Thymus (tissue), 11 donors: Measurements from ENCODE around the gene BRD7. TPM values are rescaled to one million over a fixed set of nuclear protein-coding genes. Genes with fewer than 3 reads are reported as not detected.

Source experiments
- DNase-seq, 9 donors: peaks; one replicate each; pipeline ENCODE4 v3.0.0-alpha.2; 2013; ENCODE audit warnings: low spot score in 9 of 9, low read depth in 6 of 9, missing footprints in 1 of 9
- H3K27ac ChIP-seq, 2 donors: one replicate each; pipeline ENCODE4 v1.5.1; 2013; ENCODE audit warnings: control low read depth in 1 of 2, low read depth in 1 of 2, low read length in 1 of 2, mild to moderate bottlenecking in 1 of 2, moderate library complexity in 1 of 2
- H3K27me3 ChIP-seq, 2 donors: one replicate each; pipeline ENCODE4 v1.5.1; 2013; ENCODE audit warnings: low read length in 1 of 2; ENCODE audit not compliant: control insufficient read depth in 2 of 2, insufficient read depth in 1 of 2
- H3K36me3 ChIP-seq, 2 donors: one replicate each; pipeline ENCODE4 v1.5.1; 2013; ENCODE audit warnings: low read length in 1 of 2, mild to moderate bottlenecking in 1 of 2, moderate library complexity in 1 of 2; ENCODE audit not compliant: control insufficient read depth in 2 of 2, insufficient read depth in 2 of 2
- H3K4me1 ChIP-seq, 2 donors: one replicate each; pipeline ENCODE4 v1.5.1; 2013; ENCODE audit warnings: low read length in 2 of 2; ENCODE audit not compliant: control insufficient read depth in 2 of 2, insufficient read depth in 2 of 2
- H3K4me3 ChIP-seq, 2 donors: one replicate each; pipeline ENCODE4 v1.5.1; 2013; ENCODE audit warnings: low read length in 2 of 2, control low read depth in 1 of 2, mild to moderate bottlenecking in 1 of 2
- H3K9me3 ChIP-seq, 2 donors: one replicate each; pipeline ENCODE4 v1.5.1; 2013; ENCODE audit warnings: low read length in 1 of 2, mild to moderate bottlenecking in 1 of 2; ENCODE audit not compliant: control insufficient read depth in 2 of 2, insufficient read depth in 1 of 2
- WGBS: extraction: QIAGEN DNeasy Blood & Tissue Kit; methylation state at CpG from one replicate; pipeline ENCODE4 v1.1.7; 2013; 5-methylcytosine and 5-hydroxymethylcytosine counted together
- polyA plus RNA-seq: library from polyadenylated mRNA; stranded (reverse); fragments of 200-250 nt; gene quantifications from one replicate; pipeline ENCODE4 v1.2.3, GENCODE V29; 2013
- total RNA-seq: library from RNA; stranded (reverse); fragments of 120-200 nt; gene quantifications from one replicate; pipeline ENCODE4 v1.2.4, GENCODE V29; 2013
- donor health status: healthy.

Gene BRD7
- total and polyA plus RNA-seq, 2 donors = 58.8 to 88.3 TPM

DNA sequence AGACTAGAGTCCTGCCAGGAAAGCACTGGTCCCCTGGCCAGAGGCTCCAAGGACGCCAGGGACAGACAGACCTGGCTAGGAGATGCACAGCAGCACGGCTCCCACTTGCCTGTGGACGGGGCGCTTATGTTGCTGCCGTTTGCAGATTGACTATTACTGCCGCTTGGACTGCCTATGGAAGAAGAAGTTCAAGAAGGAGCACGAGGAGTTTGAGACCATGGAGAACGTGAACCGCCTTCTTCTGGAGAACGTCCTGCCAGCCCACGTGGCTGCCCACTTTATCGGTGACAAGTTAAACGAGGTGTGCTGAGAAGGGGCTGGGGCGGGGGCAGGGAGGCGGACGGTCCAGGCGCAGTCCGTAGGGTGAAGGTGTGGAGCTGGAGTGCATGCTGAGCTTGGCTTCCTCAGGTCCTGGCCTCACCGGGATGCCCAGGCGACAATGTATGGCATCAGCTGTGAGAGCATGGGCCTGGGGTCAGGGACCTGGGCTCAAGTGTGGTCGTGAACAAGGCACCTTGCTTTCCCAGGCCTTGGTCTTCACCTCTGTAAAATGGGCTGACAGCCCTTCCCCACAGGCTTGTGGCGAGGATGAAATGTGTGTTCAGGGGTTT is 56.8 kb downstream of the BRD7 start:
- H3K4me3 ChIP-seq = no peak overlapping the region
- H3K36me3 ChIP-seq = peaks cover 57 to 77% of the 10 kb centered on the region in 2 donors
- WGBS = 97% methylated on average over 22 of the region's 22 CpGs
- H3K27ac ChIP-seq = no peak overlapping the region
- no peaks in the 10 kb centered on the region for H3K27me3 ChIP-seq
- no peaks in the 10 kb centered on the region for H3K4me1 ChIP-seq
- no peak for DNase-seq
- H3K9me3 ChIP-seq = no peaks in the 10 kb centered on the region

DNA sequence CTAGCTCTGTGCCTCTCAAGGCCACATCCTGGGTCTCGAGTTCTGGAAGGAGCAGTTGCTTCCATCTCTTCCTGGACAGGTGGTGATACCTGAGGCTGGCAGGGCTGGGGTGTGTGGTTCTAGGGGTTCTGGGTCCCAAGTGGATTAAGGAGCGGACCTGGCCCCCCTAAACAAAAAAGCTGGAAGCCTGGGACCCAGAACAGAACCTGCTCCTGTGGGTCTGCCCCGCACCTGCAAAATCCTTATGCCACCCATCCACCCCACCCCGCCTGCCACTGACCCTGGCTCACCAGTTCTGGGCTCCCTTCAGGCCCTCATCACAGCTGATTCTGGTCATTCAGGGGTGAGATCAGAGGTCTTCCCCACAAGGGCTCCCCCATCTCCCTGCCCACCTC is 57.7 kb downstream of the BRD7 start:
- Histone ChIP-seq H3K4me1 (no peaks in the 10 kb centered on the region), H3K9me3 (no peaks in the 10 kb centered on the region), H3K36me3 (peaks cover 48 to 68% of the 10 kb centered on the region in 2 donors), H3K27me3 (no peaks in the 10 kb centered on the region), H3K4me3 (no peak overlapping the region), H3K27ac (peak overlapping the region in 1 of 2 donors; percentile 20)
- DNase-seq = no peak
- 99% methylated on average over 4 of the region's 4 CpGs for WGBS

DNA sequence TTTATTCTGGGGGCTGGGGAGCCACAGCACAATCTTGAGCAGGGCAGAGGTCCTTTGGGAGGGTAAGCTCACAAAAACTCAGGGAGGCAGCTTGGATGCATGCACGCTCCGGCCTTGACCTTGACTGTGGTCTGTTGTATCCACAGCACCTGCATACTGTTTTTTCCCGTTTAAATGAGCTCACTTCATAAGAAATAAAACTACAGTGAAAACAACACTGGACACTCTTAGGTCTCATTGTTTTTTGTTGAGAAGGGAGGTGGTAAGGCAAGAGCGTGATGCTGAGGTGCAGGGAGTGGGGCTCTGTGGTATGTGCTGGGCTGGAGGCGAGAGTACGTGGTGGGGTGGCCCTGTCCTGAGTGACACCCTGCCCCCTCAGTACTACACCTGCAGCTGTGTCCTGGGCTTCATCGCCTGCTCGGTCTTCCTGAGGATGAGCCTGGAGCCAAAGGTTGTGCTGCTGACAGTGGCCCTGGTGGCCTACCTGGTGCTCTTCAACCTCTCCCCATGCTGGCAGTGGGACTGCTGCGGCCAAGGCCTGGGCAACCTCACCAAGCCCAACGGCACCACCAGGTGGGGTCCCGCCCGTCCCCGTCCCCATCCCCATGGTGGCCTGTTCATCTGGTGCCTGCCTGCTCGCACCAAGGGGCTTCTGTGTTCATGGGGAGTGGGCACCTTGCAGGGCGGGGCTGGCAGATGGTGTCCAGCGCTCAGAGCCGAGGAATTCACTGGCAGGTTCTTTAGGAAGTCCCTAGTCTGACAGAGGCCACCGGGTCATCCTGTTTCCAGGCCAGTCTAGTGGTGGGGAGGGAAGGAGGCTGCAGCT is 58.3 kb downstream of the BRD7 start:
- Histone ChIP-seq H3K36me3 (peaks cover 47 to 64% of the 10 kb centered on the region in 2 donors), H3K9me3 (no peaks in the 10 kb centered on the region)
- WGBS = 95% methylated on average over 18 of the region's 18 CpGs

DNA sequence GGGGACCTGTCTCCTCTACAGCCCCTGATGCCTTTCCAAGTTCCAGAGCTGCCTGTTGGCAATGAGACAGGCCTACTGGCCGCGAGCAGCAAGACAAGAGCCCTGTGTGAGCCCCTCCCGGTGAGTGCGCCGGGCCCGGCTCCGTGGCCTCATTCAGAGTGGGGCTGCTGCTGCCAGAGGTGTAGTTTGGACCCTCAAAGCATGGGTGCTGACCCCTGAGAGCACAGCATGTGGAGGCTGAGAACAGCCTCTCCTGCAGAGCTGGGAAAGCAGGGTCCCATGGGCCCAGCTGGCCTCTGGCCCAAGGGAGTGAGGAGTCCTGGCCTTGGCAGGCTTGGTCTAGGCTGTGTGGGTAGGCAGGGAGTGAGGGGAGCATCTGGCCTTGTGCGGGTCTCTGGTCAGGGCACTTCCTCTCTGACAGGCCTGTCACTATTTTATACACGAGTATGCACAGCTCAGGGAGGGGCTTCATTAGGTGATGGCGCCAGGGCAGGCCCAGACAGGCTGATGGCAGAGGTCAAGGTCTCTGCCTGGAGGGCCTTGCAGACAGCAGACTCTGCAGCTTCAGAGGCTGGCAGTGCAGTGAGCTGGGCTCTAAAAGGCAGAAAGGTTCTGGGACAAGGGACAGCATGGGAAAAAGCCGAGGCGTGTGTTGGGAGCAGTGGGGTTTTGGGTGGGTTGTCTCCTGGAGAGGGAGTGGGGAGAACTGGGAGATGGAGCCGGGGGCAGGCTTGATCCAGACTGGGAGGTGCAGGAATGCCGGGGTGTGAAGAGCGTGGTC is 59.1 kb downstream of the BRD7 start:
- Histone ChIP-seq H3K36me3 (peaks cover 46 to 63% of the 10 kb centered on the region in 2 donors), H3K4me3 (no peak overlapping the region), H3K27ac (no peak overlapping the region), H3K9me3 (no peaks in the 10 kb centered on the region), H3K27me3 (no peaks in the 10 kb centered on the region), H3K4me1 (no peaks in the 10 kb centered on the region)
- WGBS = 92% methylated on average over 15 of the region's 15 CpGs
- DNase-seq = no peak

More for the DNA sequence above, 58.3 kb downstream of the BRD7 start:
- no peaks in the 10 kb centered on the region for H3K27me3 ChIP-seq
- no peak for DNase-seq
- no peaks in the 10 kb centered on the region for H3K4me1 ChIP-seq
- H3K27ac ChIP-seq = no peak overlapping the region
- H3K4me3 ChIP-seq = no peak overlapping the region

DNA sequence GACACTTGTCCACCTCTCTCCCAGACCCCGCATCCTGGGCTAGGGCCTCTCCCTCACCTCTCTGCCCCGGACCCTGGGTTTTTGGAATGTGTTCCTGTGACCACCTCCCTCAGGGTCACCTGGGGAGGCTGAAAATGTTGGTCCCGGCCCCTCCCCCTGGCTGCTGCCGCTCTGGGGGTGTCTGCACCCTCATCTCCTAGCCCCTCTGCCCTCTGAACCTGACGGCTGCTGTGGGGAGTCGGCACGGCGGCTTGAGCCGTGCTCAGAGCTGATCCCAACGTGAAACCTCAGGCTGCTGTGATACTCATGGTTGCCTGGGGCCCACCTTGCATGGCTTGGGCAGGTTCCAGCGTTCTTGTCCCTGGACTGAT is 59.6 kb downstream of the BRD7 start:
- Histone ChIP-seq H3K27ac (no peak overlapping the region), H3K27me3 (no peaks in the 10 kb centered on the region), H3K4me1 (no peaks in the 10 kb centered on the region), H3K9me3 (no peaks in the 10 kb centered on the region), H3K36me3 (peaks cover 40 to 63% of the 10 kb centered on the region in 2 donors), H3K4me3 (no peak overlapping the region)
- DNase-seq = no peak
- 96% methylated on average over 11 of the region's 11 CpGs for WGBS

DNA sequence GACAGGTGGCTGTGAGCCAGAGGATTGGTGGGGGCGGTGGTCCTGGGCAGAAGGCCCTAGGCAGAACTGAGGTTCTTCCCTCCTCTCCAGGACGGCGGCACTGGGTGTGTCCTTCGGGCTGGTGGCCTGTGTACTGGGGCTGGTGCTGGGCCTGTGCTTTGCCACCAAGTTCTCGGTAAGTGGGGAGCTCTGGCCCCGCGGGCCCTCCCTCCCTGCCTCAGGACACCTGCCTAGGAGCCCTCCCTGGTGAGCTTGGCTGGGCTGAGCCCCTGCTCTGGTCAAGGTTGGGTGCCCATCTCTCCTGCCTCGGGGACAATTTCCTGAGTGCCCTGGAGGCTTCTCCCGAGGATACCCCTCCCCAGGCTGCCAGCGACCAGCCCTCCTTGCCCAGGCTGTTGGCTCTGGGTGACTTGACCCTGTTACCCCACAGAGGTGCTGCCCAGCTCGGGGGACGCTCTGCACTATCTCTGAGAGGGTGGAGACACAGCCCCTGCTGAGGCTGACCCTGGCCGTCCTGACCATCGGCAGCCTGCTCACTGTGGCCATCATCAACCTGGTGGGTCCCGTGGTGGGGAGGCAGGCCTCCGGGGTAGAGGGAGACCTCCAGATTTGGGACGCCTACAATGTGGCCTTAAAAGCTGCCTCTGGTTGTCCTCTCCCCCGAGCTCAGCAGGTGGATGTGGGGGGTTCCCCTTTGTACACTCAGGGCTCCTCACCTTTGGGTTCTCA is 60.4 kb downstream of the BRD7 start:
- Histone ChIP-seq H3K4me1 (no peaks in the 10 kb centered on the region), H3K4me3 (no peak overlapping the region), H3K36me3 (peaks cover 33 to 56% of the 10 kb centered on the region in 2 donors), H3K27me3 (no peaks in the 10 kb centered on the region), H3K9me3 (no peaks in the 10 kb centered on the region), H3K27ac (no peak overlapping the region)
- DNase-seq = no peak
- 98% methylated on average over 18 of the region's 18 CpGs for WGBS

DNA sequence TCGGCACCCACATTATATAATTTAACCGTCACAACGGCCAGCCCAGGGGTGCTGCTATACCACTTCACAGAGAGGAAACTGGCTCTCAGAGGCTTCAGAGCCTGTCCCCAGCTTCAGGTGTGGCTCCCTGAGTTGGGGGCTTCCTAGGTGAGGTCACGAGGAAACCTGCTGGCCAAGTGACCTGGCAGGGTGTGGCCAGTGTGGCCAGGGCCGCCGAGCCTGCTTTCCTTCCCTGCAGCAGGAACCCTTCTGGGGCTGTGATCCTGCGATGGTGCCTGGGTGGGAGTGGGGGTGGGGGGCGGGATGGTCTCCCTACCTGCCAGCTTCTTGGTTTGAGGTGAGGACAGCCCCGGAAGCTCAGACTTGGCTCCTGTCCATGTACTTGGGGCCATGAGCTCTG is 62.5 kb downstream of the BRD7 start:
- DNase-seq = no peak
- Histone ChIP-seq H3K9me3 (no peaks in the 10 kb centered on the region), H3K36me3 (peaks cover 24 to 46% of the 10 kb centered on the region in 2 donors)

DNA sequence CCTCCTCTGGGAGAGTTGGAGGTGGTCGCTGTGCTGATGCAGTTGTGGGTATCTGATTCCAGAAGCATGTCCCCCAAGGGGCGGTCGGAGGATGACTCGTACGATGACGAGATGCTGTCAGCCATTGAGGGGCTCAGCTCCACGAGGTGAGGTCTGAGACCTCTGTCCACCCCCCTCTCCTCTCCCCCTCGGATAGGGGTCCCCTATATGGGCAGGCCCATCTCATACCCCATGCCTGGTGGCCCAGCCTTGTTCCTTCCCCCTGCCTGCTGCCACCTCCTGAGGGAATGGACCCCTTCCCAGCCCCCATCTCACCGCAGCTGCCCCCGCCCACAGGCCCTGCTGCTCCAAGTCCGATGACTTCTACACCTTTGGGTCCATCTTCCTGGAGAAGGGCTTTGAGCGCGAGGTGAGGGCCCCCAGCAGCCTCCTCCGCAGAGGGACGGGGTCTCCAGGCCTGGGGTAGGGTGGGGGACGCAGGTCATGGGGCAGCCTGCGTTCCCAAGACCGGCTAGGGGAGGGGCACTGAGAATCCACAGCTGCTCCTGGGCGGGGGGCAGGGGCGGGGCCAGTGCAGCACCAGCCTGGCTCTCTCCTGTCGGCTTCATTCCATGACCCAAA is 63.2 kb downstream of the BRD7 start:
- Histone ChIP-seq H3K4me1 (no peaks in the 10 kb centered on the region), H3K4me3 (no peak overlapping the region), H3K27ac (no peak overlapping the region), H3K36me3 (peaks cover 30 to 53% of the 10 kb centered on the region in 2 donors), H3K9me3 (no peaks in the 10 kb centered on the region), H3K27me3 (no peaks in the 10 kb centered on the region)
- DNase-seq = no peak
- WGBS = 97% methylated on average over 21 of the region's 21 CpGs

More for the DNA sequence above, 62.5 kb downstream of the BRD7 start:
- Histone ChIP-seq H3K4me1 (no peaks in the 10 kb centered on the region), H3K27me3 (no peaks in the 10 kb centered on the region), H3K27ac (no peak overlapping the region), H3K4me3 (no peak overlapping the region)
- WGBS = 98% methylated on average over 9 of the region's 9 CpGs
